GM19099 (cell line): ENCODE results near the gene DAPK2.

ENCODE experiments used
- POLR2A ChIP-seq: IDR thresholded peaks from 3 replicates; pipeline ENCODE4 v1.6.1; 2011; ENCODE audit warnings: low read depth; ENCODE audit not compliant: insufficient read length; ENCODE audit errors: extremely low read depth

Gene DAPK2

GRCh38 chr15:64037116-64037515 is 9.2 kb downstream of the DAPK2 start:
- TF ChIP-seq POLR2A: no peak

- no peak for TF ChIP-seq POLR2A
Observed at GRCh38 chr15:64035525-64035924, 10.8 kb downstream of the DAPK2 start.

- TF ChIP-seq POLR2A: no peak
Observed at GRCh38 chr15:64034519-64034918, 11.8 kb downstream of the DAPK2 start.

- no peak for TF ChIP-seq POLR2A
Observed at GRCh38 chr15:64032329-64032728, 14.0 kb downstream of the DAPK2 start.

GRCh38 chr15:64030123-64030522 is 16.2 kb downstream of the DAPK2 start:
- TF ChIP-seq POLR2A: no peak

GRCh38 chr15:64029633-64030032 is 16.7 kb downstream of the DAPK2 start:
- TF ChIP-seq POLR2A: no peak

- no peak for TF ChIP-seq POLR2A
Observed at GRCh38 chr15:64029110-64029509, 17.2 kb downstream of the DAPK2 start.

GRCh38 chr15:64026591-64026990 is 19.7 kb downstream of the DAPK2 start:
- TF ChIP-seq POLR2A: no peak

- TF ChIP-seq POLR2A: no peak
Observed at GRCh38 chr15:64024172-64025050, 21.9 kb downstream of the DAPK2 start.

- TF ChIP-seq POLR2A: no peak
Observed at GRCh38 chr15:64023220-64023619, 23.1 kb downstream of the DAPK2 start.

GRCh38 chr15:64022571-64022970 is 23.7 kb downstream of the DAPK2 start:
- TF ChIP-seq POLR2A: no peak

- no peak for TF ChIP-seq POLR2A
Observed at GRCh38 chr15:64019764-64020163, 26.5 kb downstream of the DAPK2 start.

- TF ChIP-seq POLR2A: no peak
Observed at GRCh38 chr15:64017591-64018163, 28.6 kb downstream of the DAPK2 start.

- no peak for TF ChIP-seq POLR2A
Observed at GRCh38 chr15:64017082-64017588, 29.1 kb downstream of the DAPK2 start.

GRCh38 chr15:64016257-64016656 is 30.0 kb downstream of the DAPK2 start:
- no peak for TF ChIP-seq POLR2A

GRCh38 chr15:64014995-64015394 is 31.3 kb downstream of the DAPK2 start:
- no peak for TF ChIP-seq POLR2A
